Body of pancreas (tissue), 4 donors: ENCODE data around the gene RRAGD.

Experiments used
- POLR2A ChIP-seq, 3 donors: fragments of 450-650 bp; IDR thresholded peaks; one replicate each; pipeline ENCODE4 v1.6.1; 2016; ENCODE audit warnings: antibody characterized with exemption in 3 of 3, mild to moderate bottlenecking in 2 of 3
- TF ChIP-seq, protein P1 (sequence below), 7 experiments: fragments of 450-650 bp in 4 of 7; fragments of 200-600 bp in 3 of 7; sonication (generic) in 3 of 7; IDR thresholded peaks; one replicate each; pipeline ENCODE4 v1.5.1; 2016 to 2019; ENCODE audit warnings: antibody characterized with exemption in 7 of 7

DNA sequence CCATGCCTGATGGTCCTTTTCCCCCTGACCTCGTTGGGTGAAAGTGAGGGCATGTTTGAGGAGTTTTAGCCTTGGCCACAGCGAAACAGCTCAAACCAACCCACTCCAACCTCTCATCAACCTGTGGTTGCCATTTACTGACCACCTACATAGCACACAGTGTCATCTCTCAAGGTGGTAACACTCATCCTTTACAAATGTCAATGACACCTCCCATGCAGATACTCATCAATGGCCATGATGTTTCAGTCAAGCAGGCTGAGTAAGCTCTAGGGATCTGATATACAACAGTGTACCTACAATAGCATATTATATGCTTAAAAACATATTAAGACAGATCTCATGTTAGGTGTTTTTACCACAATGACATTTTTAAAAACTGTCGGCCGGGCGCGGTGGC is 9.3 kb downstream of the RRAGD start:
- TF ChIP-seq, protein P1, sequence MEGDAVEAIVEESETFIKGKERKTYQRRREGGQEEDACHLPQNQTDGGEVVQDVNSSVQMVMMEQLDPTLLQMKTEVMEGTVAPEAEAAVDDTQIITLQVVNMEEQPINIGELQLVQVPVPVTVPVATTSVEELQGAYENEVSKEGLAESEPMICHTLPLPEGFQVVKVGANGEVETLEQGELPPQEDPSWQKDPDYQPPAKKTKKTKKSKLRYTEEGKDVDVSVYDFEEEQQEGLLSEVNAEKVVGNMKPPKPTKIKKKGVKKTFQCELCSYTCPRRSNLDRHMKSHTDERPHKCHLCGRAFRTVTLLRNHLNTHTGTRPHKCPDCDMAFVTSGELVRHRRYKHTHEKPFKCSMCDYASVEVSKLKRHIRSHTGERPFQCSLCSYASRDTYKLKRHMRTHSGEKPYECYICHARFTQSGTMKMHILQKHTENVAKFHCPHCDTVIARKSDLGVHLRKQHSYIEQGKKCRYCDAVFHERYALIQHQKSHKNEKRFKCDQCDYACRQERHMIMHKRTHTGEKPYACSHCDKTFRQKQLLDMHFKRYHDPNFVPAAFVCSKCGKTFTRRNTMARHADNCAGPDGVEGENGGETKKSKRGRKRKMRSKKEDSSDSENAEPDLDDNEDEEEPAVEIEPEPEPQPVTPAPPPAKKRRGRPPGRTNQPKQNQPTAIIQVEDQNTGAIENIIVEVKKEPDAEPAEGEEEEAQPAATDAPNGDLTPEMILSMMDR (IDR thresholded peaks at IDR 0.05), result no peak
- TF ChIP-seq POLR2A (IDR thresholded peaks at IDR 0.05), result no peak
